H1 (cell line): ENCODE measurements around the gene TGFB2. TPM values are rescaled to one million over a fixed set of nuclear protein-coding genes. Genes with fewer than 3 reads are reported as not detected.

Experiments
- CTCF ChIA-PET: fragments of 300-600 bp; sonication (Branson Sonifier 250); formaldehyde crosslinking; loops from one replicate; lab custom pipeline; 2021; ENCODE audit not compliant: partially characterized antibody; lab: Charles Lee
- POLR2A ChIA-PET: fragments of 300-600 bp; sonication (Branson Sonifier 250); formaldehyde crosslinking; loops from one replicate; lab custom pipeline; 2021; ENCODE audit warnings: inconsistent platforms; ENCODE audit not compliant: partially characterized antibody; lab: Charles Lee
- DNase-seq, 2 experiments: peaks; one replicate each; pipeline versions ENCODE4 v3.0.0 to v3.0.0-alpha.2; 2010 to 2022; ENCODE audit warnings: low spot score in 2 of 2, low read depth in 1 of 2, mixed read lengths in 1 of 2
- FAIRE-seq: peaks from 2 replicates; lab custom pipeline; 2011; peaks lifted over from hg19 to GRCh38; lab: Jason Lieb, UNC
- H2AFZ ChIP-seq: 2 replicates; pipeline ENCODE4 v1.8.1; 2012; ENCODE audit warnings: low read length, inconsistent platforms
- H2AK5ac ChIP-seq: 2 replicates; pipeline ENCODE4 v1.6.1; 2013; ENCODE audit warnings: low read depth, low read length
- H2BK120ac ChIP-seq: replicated peaks from 2 replicates; pipeline ENCODE3; 2013; ENCODE audit warnings: low read depth, low read length, inconsistent platforms
- H2BK12ac ChIP-seq: 2 replicates; pipeline ENCODE4 v1.6.1; 2013; ENCODE audit warnings: low read depth, low read length
- H2BK15ac ChIP-seq: 2 replicates; pipeline ENCODE4 v1.6.1; 2013; ENCODE audit warnings: low read length
- H2BK20ac ChIP-seq: 2 replicates; pipeline ENCODE4 v1.6.1; 2013; ENCODE audit warnings: low read length
- H2BK5ac ChIP-seq: 2 replicates; pipeline ENCODE4 v1.6.1; 2013; ENCODE audit warnings: low read depth, low read length
- H3K14ac ChIP-seq: 2 replicates; pipeline ENCODE4 v1.6.1; 2013; ENCODE audit warnings: inconsistent platforms; ENCODE audit not compliant: insufficient read length
- H3K18ac ChIP-seq: 2 replicates; pipeline ENCODE4 v1.6.1; 2013; ENCODE audit warnings: low read length; ENCODE audit errors: extremely low read depth
- H3K23ac ChIP-seq: 2 replicates; pipeline ENCODE4 v1.6.1; 2013; ENCODE audit warnings: inconsistent platforms; ENCODE audit not compliant: insufficient read length
- H3K23me2 ChIP-seq: 2 replicates; pipeline ENCODE4 v1.6.1; 2013; ENCODE audit warnings: low read depth, low read length
- H3K27ac ChIP-seq: 2 replicates; pipeline ENCODE4 v1.6.1; 2011; ENCODE audit warnings: low read depth, low read length, inconsistent platforms
- H3K27me3 ChIP-seq, 4 experiments: replicated peaks in 1 of 4; 1 replicate in 1 of 4; 2 replicates in 3 of 4; pipeline versions ENCODE4 v1.6.1 to v1.8.1; 2011 to 2013; ENCODE audit warnings: low read length in 3 of 4, mild to moderate bottlenecking in 3 of 4, inconsistent platforms in 2 of 4, mixed read lengths in 2 of 4, moderate library complexity in 1 of 4; ENCODE audit not compliant: control insufficient read depth in 3 of 4, insufficient read depth in 3 of 4; ENCODE audit errors: extremely low read depth in 1 of 4
- H3K36me3 ChIP-seq, 4 experiments: 2 replicates each; pipeline versions ENCODE4 v1.6.1 to v1.8.1; 2011 to 2013; ENCODE audit warnings: mild to moderate bottlenecking in 4 of 4, low read length in 3 of 4, moderate library complexity in 2 of 4, control low read depth in 1 of 4, inconsistent platforms in 1 of 4; ENCODE audit not compliant: insufficient read depth in 4 of 4, control insufficient read depth in 2 of 4
- H3K4ac ChIP-seq: replicated peaks from 2 replicates; pipeline ENCODE3; 2013; ENCODE audit warnings: low read length, low read depth, mixed read lengths, inconsistent platforms; ENCODE audit not compliant: insufficient read length
- H3K4me1 ChIP-seq, 4 experiments: replicated peaks in 1 of 4; 1 replicate in 1 of 4; 2 replicates in 3 of 4; pipeline versions ENCODE4 v1.6.1 to v1.8.1; 2011 to 2013; ENCODE audit warnings: low read length in 3 of 4, inconsistent platforms in 2 of 4, mixed read lengths in 1 of 4; ENCODE audit not compliant: insufficient read depth in 4 of 4, control insufficient read depth in 3 of 4
- H3K4me2 ChIP-seq, 2 experiments: 2 replicates each; pipeline versions ENCODE4 v1.6.1 to v1.8.1; 2011 to 2013; ENCODE audit warnings: low read depth in 2 of 2, low read length in 2 of 2, control low read depth in 1 of 2, inconsistent platforms in 1 of 2, mild to moderate bottlenecking in 1 of 2; ENCODE audit not compliant: insufficient read depth in 1 of 2
- H3K4me3 ChIP-seq, 4 experiments: fragments of 200-600, 300-600 bp in 1 of 4; sonication (generic), shearing (Covaris generic), sonication (Bioruptor Twin) in 1 of 4; 2 replicates each; pipeline versions ENCODE4 v1.5.1 to v1.8.1; 2011 to 2016; ENCODE audit warnings: low read length in 4 of 4, low read depth in 3 of 4, control low read depth in 2 of 4, inconsistent platforms in 2 of 4, mild to moderate bottlenecking in 2 of 4, mixed read lengths in 1 of 4, moderate library complexity in 1 of 4; ENCODE audit not compliant: insufficient read depth in 2 of 4; ENCODE audit errors: extremely low read depth in 1 of 4
- H3K56ac ChIP-seq: replicated peaks from 2 replicates; pipeline ENCODE3; 2013; ENCODE audit warnings: low read depth, mild to moderate bottlenecking, mixed read lengths, low read length, inconsistent platforms; ENCODE audit not compliant: insufficient read length
- H3K79me1 ChIP-seq: 2 replicates; pipeline ENCODE4 v1.6.1; 2013; ENCODE audit warnings: low read depth, low read length, control low read depth
- H3K79me2 ChIP-seq, 2 experiments: 2 replicates each; pipeline versions ENCODE4 v1.6.1 to v1.8.1; 2012 to 2013; ENCODE audit warnings: low read length in 2 of 2, mild to moderate bottlenecking in 2 of 2, inconsistent platforms in 1 of 2; ENCODE audit not compliant: insufficient read depth in 2 of 2, control insufficient read depth in 1 of 2
- H3K9ac ChIP-seq, 4 experiments: replicated peaks in 1 of 4; 1 replicate in 1 of 4; 2 replicates in 3 of 4; pipeline versions ENCODE4 v1.6.1 to v1.8.1; 2011 to 2013; ENCODE audit warnings: low read depth in 3 of 4, low read length in 3 of 4, control low read depth in 2 of 4, mild to moderate bottlenecking in 2 of 4, moderate library complexity in 2 of 4, inconsistent platforms in 1 of 4; ENCODE audit errors: extremely low read depth in 1 of 4
- H3K9me3 ChIP-seq, 2 experiments: 2 replicates each; pipeline versions ENCODE4 v1.6.1 to v1.8.1; 2012 to 2013; ENCODE audit warnings: mild to moderate bottlenecking in 2 of 2, moderate library complexity in 2 of 2, control low read depth in 1 of 2, inconsistent platforms in 1 of 2, low read depth in 1 of 2, low read length in 1 of 2, mixed read lengths in 1 of 2; ENCODE audit not compliant: insufficient read depth in 2 of 2
- H4K20me1 ChIP-seq, 2 experiments: replicated peaks in 1 of 2; 2 replicates each; pipeline versions ENCODE3 to v1.8.1; 2011 to 2013; ENCODE audit warnings: inconsistent platforms in 2 of 2, low read length in 2 of 2, mild to moderate bottlenecking in 1 of 2; ENCODE audit not compliant: insufficient read depth in 2 of 2, control insufficient read depth in 1 of 2
- H4K5ac ChIP-seq: 2 replicates; pipeline ENCODE4 v1.6.1; 2013; ENCODE audit warnings: low read length, low read depth, mixed read lengths, inconsistent platforms; ENCODE audit not compliant: insufficient read length
- H4K8ac ChIP-seq: 2 replicates; pipeline ENCODE4 v1.8.0; 2013; ENCODE audit warnings: mild to moderate bottlenecking, moderate library complexity, low read length, inconsistent platforms; ENCODE audit not compliant: insufficient read depth; ENCODE audit errors: extremely low read depth
- H4K91ac ChIP-seq: replicated peaks from 2 replicates; pipeline ENCODE3; 2013; ENCODE audit warnings: low read length, mixed read lengths, inconsistent platforms; ENCODE audit not compliant: insufficient read length
- BCL11A ChIP-seq, 2 experiments: IDR thresholded peaks; one replicate each; pipeline ENCODE4 v1.6.1; 2011; ENCODE audit warnings: low read depth in 2 of 2, low read length in 2 of 2, mild to moderate bottlenecking in 2 of 2
- BRCA1 ChIP-seq: IDR thresholded peaks from 2 replicates; pipeline ENCODE4 v1.6.1; 2012; ENCODE audit warnings: low read depth, low read length, improper control_type of control experiment
- EP300 ChIP-seq, 2 experiments: IDR thresholded peaks; 1 replicate in 1 of 2; 2 replicates in 1 of 2; pipeline ENCODE4 v1.6.1; 2011 to 2012; ENCODE audit warnings: low read depth in 2 of 2, low read length in 2 of 2, mild to moderate bottlenecking in 2 of 2, borderline replicate concordance in 1 of 2, inconsistent platforms in 1 of 2, moderate library complexity in 1 of 2
- FOSL1 ChIP-seq: IDR thresholded peaks from 2 replicates; pipeline ENCODE4 v1.6.1; 2011; ENCODE audit warnings: mild to moderate bottlenecking, low read depth, low read length, moderate library complexity; ENCODE audit not compliant: insufficient read depth
- HDAC6 ChIP-seq: IDR thresholded peaks from one replicate; pipeline ENCODE4 v1.7.1; 2012; ENCODE audit warnings: low read depth, mild to moderate bottlenecking, inconsistent platforms, low read length, moderate library complexity
- KDM1A ChIP-seq: fragments of 200-600, 300-600 bp; sonication (generic); IDR thresholded peaks from 2 replicates; pipeline ENCODE4 v1.7.1; 2016; ENCODE audit warnings: mild to moderate bottlenecking, low read length, borderline replicate concordance
- POLR2AphosphoS5 ChIP-seq: IDR thresholded peaks from 2 replicates; pipeline ENCODE4 v1.6.1; 2011; ENCODE audit warnings: low read depth, low read length
- TAF1 ChIP-seq: IDR thresholded peaks from 2 replicates; pipeline ENCODE4 v1.6.1; 2011; ENCODE audit warnings: mild to moderate bottlenecking, low read depth, low read length
- TCF12 ChIP-seq: IDR thresholded peaks from 2 replicates; pipeline ENCODE4 v1.6.1; 2011; ENCODE audit warnings: low read depth, mild to moderate bottlenecking, low read length
- WGBS, 2 experiments: shearing (Covaris generic) in 1 of 2; methylation state at CpG; one replicate each; pipeline versions ENCODE4 v1.1.6 to v1.1.7; 2013 to 2015; ENCODE audit warnings: low lambda C conversion rate in 2 of 2, mixed read lengths in 2 of 2, inconsistent platforms in 1 of 2, low coverage in 1 of 2, missing lambda C conversion rate in 1 of 2; ENCODE audit not compliant: insufficient replicate concordance in 2 of 2, insufficient coverage in 1 of 2, insufficient read length in 1 of 2; ENCODE audit errors: extremely low coverage in 1 of 2, missing lambda C conversion rate in 1 of 2; 5-methylcytosine and 5-hydroxymethylcytosine counted together
- polyA plus RNA-seq, 7 experiments: library from polyadenylated mRNA; depleted of rRNA in 3 of 7; stranded (reverse) in 5 of 7; unstranded in 2 of 7; fragments of >200 nt in 5 of 7; fragments of 200-250 nt in 2 of 7; gene quantifications; 1 replicate in 5 of 7; 2 replicates in 1 of 7; 4 replicates in 1 of 7; pipeline versions ENCODE4 v1.2.1 to v1.2.3, GENCODE V29; 2011 to 2013; ENCODE audit warnings: missing spikeins in 2 of 7, mixed read lengths in 2 of 7
- total RNA-seq: library from RNA; stranded (reverse); fragmentation: NEBNext Ultra II Directional; extraction: Animal tissue kit (Norgen Biotek cat#: 25700); gene quantifications from 2 replicates; pipeline ENCODE4 v1.2.1, GENCODE V29; 2021
- TF ChIP-seq, protein P1 (sequence below), 3 experiments: IDR thresholded peaks; 1 replicate in 2 of 3; 2 replicates in 1 of 3; pipeline versions ENCODE4 v1.5.1 to v1.6.1; 2011; ENCODE audit warnings: low read length in 3 of 3, mild to moderate bottlenecking in 3 of 3, inconsistent platforms in 2 of 3, low read depth in 1 of 3, moderate library complexity in 1 of 3; ENCODE audit not compliant: insufficient read depth in 1 of 3; ENCODE audit errors: control extremely low read depth in 1 of 3

Gene TGFB2
- total and polyA plus RNA-seq, 2 of the 8 experiments (the other 6 are each of a cell fraction or from before 2014, with no cell fraction given), result 0.26 to 0.84 TPM

DNA sequence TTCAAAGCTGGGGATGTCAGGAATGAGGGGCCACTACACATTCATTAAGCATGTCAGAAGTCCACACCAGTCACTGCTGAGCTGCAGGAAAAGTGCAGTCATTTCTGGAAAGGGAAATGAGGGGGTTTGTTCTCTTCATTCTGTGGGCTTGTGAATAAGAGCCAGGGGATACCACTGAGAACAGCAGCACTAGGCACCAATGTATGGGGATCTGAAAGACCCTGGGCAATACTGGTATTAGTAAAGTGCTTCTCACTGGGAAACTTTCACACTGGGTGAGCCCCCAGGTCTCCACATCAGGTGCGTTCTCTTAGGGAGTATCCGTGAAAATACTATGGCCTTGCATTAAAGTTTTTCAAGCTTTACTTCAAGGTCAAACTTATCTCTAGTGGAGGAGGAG is 49.9 kb downstream of the TGFB2 start:
- Histone ChIP-seq H3K23me2 (no peaks in the 10 kb centered on the region), H4K8ac (no peak overlapping the region), H3K79me1 (no peaks in the 10 kb centered on the region), H3K18ac (no peak overlapping the region), H3K27me3 (no peaks in the 10 kb centered on the region), H4K5ac (no peak overlapping the region), H3K4me1 (no peaks in the 10 kb centered on the region), H3K14ac (no peak overlapping the region), H4K20me1 (no peaks in the 10 kb centered on the region), H3K23ac (no peak overlapping the region), H2AK5ac (no peak overlapping the region), H3K27ac (no peak overlapping the region), H3K9me3 (no peaks in the 10 kb centered on the region), H3K56ac (no peak overlapping the region), H2AFZ (no peak overlapping the region), H2BK5ac (no peak overlapping the region), H2BK120ac (no peak overlapping the region), H2BK20ac (no peak overlapping the region), H2BK12ac (no peak overlapping the region), H3K79me2 (no peaks in the 10 kb centered on the region), H3K9ac (no peak overlapping the region), H4K91ac (no peak overlapping the region), H3K4me2 (no peak overlapping the region), H3K36me3 (no peaks in the 10 kb centered on the region), H3K4me3 (no peak overlapping the region), H2BK15ac (no peak overlapping the region), H3K4ac (no peak overlapping the region)
- DNase-seq (no peak), FAIRE-seq (no peak)
- ChIA-PET CTCF (no interaction called here), POLR2A (no interaction called here)
- TF ChIP-seq TAF1, result no peak
- no peak for TF ChIP-seq BCL11A (IDR thresholded peaks at IDR 0.05; ENCODE audit: low read depth in 2 of 2, low read length in 2 of 2)
- TF ChIP-seq, protein P1, sequence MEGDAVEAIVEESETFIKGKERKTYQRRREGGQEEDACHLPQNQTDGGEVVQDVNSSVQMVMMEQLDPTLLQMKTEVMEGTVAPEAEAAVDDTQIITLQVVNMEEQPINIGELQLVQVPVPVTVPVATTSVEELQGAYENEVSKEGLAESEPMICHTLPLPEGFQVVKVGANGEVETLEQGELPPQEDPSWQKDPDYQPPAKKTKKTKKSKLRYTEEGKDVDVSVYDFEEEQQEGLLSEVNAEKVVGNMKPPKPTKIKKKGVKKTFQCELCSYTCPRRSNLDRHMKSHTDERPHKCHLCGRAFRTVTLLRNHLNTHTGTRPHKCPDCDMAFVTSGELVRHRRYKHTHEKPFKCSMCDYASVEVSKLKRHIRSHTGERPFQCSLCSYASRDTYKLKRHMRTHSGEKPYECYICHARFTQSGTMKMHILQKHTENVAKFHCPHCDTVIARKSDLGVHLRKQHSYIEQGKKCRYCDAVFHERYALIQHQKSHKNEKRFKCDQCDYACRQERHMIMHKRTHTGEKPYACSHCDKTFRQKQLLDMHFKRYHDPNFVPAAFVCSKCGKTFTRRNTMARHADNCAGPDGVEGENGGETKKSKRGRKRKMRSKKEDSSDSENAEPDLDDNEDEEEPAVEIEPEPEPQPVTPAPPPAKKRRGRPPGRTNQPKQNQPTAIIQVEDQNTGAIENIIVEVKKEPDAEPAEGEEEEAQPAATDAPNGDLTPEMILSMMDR (IDR thresholded peaks at IDR 0.05; ENCODE audit: control extremely low read depth in 1 of 3, insufficient read depth in 1 of 3, low read depth in 1 of 3, low read length in 3 of 3), result no peak
- no peak for TF ChIP-seq EP300 (IDR thresholded peaks at IDR 0.05; ENCODE audit: borderline replicate concordance in 1 of 2, low read depth in 2 of 2, low read length in 2 of 2)
- TF ChIP-seq POLR2AphosphoS5, result no peak
- no peak for TF ChIP-seq TCF12
- no peak for TF ChIP-seq KDM1A
- TF ChIP-seq FOSL1, result no peak
- no peak for TF ChIP-seq HDAC6
- TF ChIP-seq BRCA1, result no peak
- WGBS, 2 experiments, result 88% methylated on average over 2 of the region's 2 CpGs; no CpG with 5 or more reads in 1 of the 2 experiments
